CD4-positive, alpha-beta T cell treated with Interleukin-4 for 1 hour (primary cell): Measurements from ENCODE around the gene RBM39.

ENCODE experiments used
- DNase-seq, 2 donors: peaks; one replicate each; pipeline ENCODE4 v3.0.0-alpha.2; 2020 to 2022

Gene RBM39

DNA sequence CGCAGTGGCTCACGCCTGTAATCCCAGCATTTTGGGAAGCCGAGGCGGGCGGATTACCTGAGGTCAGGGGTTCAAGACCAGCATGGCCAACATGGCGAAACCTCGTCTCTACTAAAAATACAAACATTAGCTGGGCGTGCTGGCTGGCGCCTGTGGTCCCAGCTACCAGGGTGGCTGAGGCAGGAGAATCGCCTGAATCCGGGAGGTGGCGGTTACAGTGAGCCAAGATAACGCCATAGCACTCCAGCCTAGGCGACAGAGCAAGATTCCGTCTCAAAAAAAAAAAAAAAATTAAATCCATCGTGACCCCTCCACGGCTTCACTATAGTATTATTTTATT lies 76.1 kb downstream of the RBM39 start:
- DNase-seq, result no peak

DNA sequence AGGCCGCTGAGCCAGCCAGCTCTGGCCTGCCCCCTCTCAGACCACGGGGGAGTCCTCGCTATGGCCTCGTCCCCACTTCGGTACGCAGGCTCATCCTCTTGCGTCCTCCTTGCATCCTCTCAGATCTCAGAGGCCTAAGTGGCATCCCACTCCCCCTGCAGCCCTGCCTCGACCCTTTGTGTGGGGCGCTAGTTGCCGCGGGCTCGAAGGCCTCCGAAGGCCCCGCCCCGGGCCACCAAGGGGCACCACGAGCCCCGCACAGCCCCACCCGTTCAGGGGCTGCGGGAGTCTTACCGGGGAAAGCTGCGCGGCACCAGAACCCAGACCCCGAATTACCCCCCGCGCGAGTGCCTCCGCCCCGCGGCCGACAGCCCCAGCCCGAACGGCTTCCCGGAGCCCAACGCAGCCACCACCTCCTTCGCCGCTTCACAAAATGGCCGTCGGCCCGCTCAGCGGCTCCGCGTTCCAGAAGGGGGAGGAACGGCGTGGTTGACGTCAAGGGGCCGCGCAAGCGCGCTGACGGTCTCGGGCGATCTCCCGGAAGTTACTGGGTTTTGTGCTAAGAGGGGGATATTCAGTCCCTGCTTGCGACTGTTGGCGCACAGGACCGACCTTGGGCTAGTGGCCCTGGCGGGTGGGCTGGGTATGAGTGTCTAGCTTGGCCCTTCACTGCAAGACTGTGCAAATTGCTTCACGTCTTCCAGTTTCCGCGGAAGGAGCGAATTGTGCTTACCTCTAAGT lies 77.4 kb downstream of the RBM39 start, which contains the start of the genes CPNE1 and RBM12:
CPNE1 (minus strand) TSS at position 435 of the 741 bp plus-strand sequence. CDS start 31,977 bp downstream, outside the sequence.
RBM12 (minus strand) TSS at position 435 of the 741 bp plus-strand sequence. CDS start 9,578 bp downstream, outside the sequence.
- DNase-seq, result peak; percentile 94 to 95

DNA sequence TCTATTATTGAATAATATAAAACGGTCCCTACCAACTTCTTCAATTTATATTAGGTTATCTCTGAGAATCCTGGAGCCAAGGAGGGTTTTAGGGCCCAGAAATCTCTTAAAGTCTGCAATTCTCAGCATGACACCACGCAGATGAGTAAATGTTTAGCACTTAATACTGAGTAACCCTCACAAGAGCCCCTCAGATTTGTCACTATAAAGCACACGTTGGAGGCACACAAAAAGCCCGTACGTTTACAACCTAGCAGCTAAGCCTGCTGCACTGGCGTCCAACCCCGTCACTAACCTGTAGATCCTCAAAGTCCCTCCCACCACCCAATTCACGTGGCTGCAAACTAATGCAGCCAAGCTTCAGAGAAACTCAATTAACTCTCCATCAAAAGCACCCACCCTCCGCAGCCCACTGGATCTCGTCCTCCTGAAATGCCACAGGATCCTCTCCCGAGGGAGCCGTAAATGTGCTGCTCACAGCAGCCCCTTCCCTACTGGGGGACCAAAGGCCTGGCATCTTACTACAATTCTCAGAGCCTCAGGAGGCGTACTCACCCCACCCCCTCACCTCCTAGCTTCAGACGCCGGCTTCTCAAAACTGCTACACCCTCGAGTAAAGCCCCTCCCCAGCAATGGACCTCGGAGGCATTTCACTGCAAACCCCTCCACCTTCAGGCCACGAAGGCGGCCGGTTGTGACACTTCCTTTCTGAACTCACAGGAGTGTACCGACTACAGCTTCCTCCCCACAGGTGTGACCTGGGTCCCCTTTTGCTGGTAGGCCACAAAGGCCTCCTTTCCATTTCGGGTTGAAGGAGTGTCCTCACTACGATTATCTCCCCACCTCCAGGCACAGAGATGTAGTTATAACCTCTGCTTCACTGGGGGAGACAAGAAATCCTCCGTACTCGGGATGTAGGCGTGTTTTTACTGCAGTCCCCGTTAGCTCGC lies 78.3 kb downstream of the RBM39 start:
- DNase-seq, result peak; percentile 75 to 78

GRCh38 chr20:35662551-35662950 lies 79.5 kb downstream of the RBM39 start:
- DNase-seq, result no peak

- no peak for DNase-seq
These were observed 80.2 kb downstream of the RBM39 start for GRCh38 chr20:35661908-35662307.

DNA sequence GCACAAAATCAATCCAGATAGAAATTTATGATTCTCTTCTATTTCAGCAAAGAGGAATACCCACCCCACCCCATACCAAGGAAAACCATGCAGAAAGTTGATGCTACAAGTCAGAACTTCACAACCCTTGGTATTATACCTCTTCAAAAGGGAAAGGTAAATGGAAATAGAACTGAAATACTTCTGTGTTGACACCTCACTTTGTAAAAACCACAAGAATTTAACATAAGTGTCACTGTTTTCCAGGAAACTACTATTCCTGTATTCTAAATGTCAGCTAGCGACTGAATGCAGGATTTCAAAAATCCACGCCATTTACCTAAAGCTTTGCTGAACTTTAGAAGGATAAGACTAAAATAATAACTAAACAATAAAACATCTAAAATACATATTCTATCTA lies 81.0 kb downstream of the RBM39 start:
- DNase-seq, result peak in 1 of 2 donors; percentile 38

DNA sequence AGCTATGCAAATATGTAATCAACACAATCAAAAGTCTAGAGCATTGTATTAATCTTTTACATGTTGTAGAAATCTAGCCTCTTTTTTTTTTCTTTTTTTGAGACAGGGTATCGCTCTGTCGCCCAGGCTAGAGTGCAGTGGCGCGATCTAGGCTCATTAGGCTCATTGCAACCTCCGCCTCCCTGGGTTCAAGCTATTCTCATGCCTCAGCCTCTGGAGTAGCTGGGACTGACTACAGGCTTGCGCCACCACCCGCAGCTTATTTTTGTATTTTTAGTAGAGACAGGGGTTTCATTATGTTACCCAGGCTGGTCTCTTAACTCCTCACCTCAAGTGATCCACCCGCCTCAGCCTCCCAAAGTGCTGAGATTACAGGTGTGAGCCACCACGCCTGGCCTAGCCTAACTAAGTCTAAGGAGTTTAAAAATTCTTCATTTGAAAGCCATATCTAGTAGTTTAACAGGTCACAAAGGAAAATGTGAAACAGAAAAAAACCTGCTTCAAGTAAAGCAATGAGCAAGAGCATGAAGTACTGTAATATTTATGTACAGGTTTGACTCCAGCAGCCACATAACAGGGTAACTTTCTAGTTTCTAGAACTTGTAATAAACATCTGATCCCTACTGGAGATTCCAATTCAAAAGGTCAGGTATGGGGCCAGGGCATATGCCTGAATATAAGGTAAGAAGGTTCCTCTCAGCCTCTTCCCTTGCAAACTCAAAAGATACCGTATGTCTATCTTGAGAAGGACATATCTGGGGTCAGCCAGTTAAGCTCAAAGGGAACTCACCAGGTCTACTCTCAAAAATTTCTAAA lies 81.7 kb downstream of the RBM39 start:
- no peak for DNase-seq

GRCh38 chr20:35657271-35657670 lies 84.8 kb downstream of the RBM39 start:
- no peak for DNase-seq

GRCh38 chr20:35654415-35654814 lies 87.6 kb downstream of the RBM39 start:
- no peak for DNase-seq

DNA sequence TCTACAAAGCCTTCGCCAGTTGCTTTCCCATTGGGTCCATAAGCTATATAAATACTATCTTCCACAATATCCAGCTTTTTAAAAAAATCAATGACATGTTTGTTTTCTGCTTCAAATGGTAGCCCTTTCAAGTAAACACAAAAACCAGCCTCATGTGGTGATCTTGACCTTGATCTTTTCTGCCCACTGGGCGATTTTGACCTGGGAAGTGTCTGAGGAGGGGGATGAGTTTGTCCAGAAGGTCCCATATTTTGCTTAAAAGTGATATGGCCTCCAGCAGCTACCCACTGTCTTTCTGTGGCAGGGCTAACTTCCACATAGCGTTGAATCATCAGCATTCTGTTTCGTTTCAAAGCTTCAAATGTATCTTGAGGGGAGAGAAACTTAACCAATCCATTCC lies 88.2 kb downstream of the RBM39 start:
- DNase-seq, result no peak
